Neural cell (in vitro differentiated cells): ENCODE measurements around the gene NHLH1. TPM values are rescaled to one million over a fixed set of nuclear protein-coding genes. Genes with fewer than 3 reads are reported as not detected.

Experiments
- H2AFZ ChIP-seq: fragments of 200-600, 300-800 bp; sonication (generic), shearing (Covaris generic); 2 replicates; pipeline ENCODE4 v1.6.0; 2014; ENCODE audit warnings: low read depth, mild to moderate bottlenecking, antibody characterized with exemption, low read length, moderate library complexity
- H3F3A ChIP-seq: fragments of 200-600 bp; shearing (Covaris generic); 2 replicates; pipeline ENCODE4 v1.6.1; 2016; ENCODE audit warnings: mild to moderate bottlenecking, moderate library complexity, mixed read lengths, antibody characterized with exemption, low read length; ENCODE audit not compliant: insufficient read depth, poor library complexity, severe bottlenecking
- H3K27ac ChIP-seq: fragments of 200-600, 300-800 bp; sonication (generic), shearing (Covaris generic); 2 replicates; pipeline ENCODE4 v1.5.1; 2014; ENCODE audit warnings: mild to moderate bottlenecking, low read length, moderate library complexity
- H3K27me3 ChIP-seq: fragments of 300-800, 200-600 bp; sonication (generic), shearing (Covaris generic); 2 replicates; pipeline ENCODE4 v1.6.0; 2014; ENCODE audit warnings: mild to moderate bottlenecking, low read depth, low read length, moderate library complexity; ENCODE audit not compliant: insufficient read depth
- H3K36me3 ChIP-seq: fragments of 300-800, 200-600 bp; sonication (generic), shearing (Covaris generic); 2 replicates; pipeline ENCODE4 v1.5.1; 2014; ENCODE audit warnings: mild to moderate bottlenecking, antibody characterized with exemption, low read length, moderate library complexity; ENCODE audit not compliant: insufficient read depth
- H3K4me2 ChIP-seq: fragments of 300-800, 200-600 bp; sonication (generic), shearing (Covaris generic); 2 replicates; pipeline ENCODE4 v1.6.0; 2014; ENCODE audit warnings: mild to moderate bottlenecking, low read length
- H3K4me3 ChIP-seq: fragments of 300-800, 200-600 bp; sonication (generic), shearing (Covaris generic); 2 replicates; pipeline ENCODE4 v1.5.1; 2014; ENCODE audit warnings: mild to moderate bottlenecking, low read length, moderate library complexity
- H3K79me2 ChIP-seq: fragments of 200-600 bp; shearing (Covaris generic); replicated peaks from 2 replicates; pipeline ENCODE4 v1.6.0; 2014; ENCODE audit warnings: mild to moderate bottlenecking, low read length, moderate library complexity; ENCODE audit not compliant: insufficient read depth
- H3K9ac ChIP-seq: fragments of 300-800, 200-600 bp; sonication (generic), shearing (Covaris generic); 2 replicates; pipeline ENCODE4 v1.6.1; 2016; ENCODE audit warnings: mild to moderate bottlenecking, low read length, mixed read lengths
- H3K9me2 ChIP-seq: fragments of 200-600 bp; shearing (Covaris generic); 2 replicates; pipeline ENCODE4 v1.6.1; 2016; ENCODE audit warnings: mild to moderate bottlenecking, low read length, mixed read lengths; ENCODE audit not compliant: insufficient read depth
- H3K9me3 ChIP-seq: fragments of 200-600, 300-800 bp; sonication (generic), shearing (Covaris generic); 2 replicates; pipeline ENCODE4 v1.6.1; 2016; ENCODE audit warnings: mild to moderate bottlenecking, mixed run types, low read length, moderate library complexity, mixed read lengths
- H4K20me1 ChIP-seq: fragments of 200-600 bp; shearing (Covaris generic); 2 replicates; pipeline ENCODE4 v1.6.1; 2016; ENCODE audit warnings: mild to moderate bottlenecking, mixed run types; ENCODE audit not compliant: insufficient read depth
- CTCF ChIP-seq: fragments of 450-650 bp; IDR thresholded peaks from 2 replicates; pipeline ENCODE4 v1.5.1; 2014; ENCODE audit warnings: antibody characterized with exemption, mild to moderate bottlenecking, moderate library complexity; ENCODE audit not compliant: poor library complexity, severe bottlenecking
- EP300 ChIP-seq: fragments of 450-650 bp; conservative IDR thresholded peaks from 2 replicates; pipeline ENCODE4 v1.6.1; 2014; ENCODE audit warnings: antibody characterized with exemption, mild to moderate bottlenecking, moderate library complexity; ENCODE audit not compliant: poor library complexity, severe bottlenecking
- EZH2 ChIP-seq: fragments of 200-600, 300-800 bp; shearing (Covaris generic), sonication (generic); IDR thresholded peaks from 2 replicates; pipeline ENCODE4 v1.6.1; 2014; ENCODE audit warnings: antibody characterized with exemption, low read length, borderline replicate concordance, mild to moderate bottlenecking; ENCODE audit not compliant: insufficient read depth, poor library complexity, severe bottlenecking
- MXI1 ChIP-seq: fragments of 450-650 bp; conservative IDR thresholded peaks from 2 replicates; pipeline ENCODE4 v1.6.1; 2014; ENCODE audit warnings: antibody characterized with exemption, mild to moderate bottlenecking; ENCODE audit not compliant: poor library complexity, severe bottlenecking
- POLR2AphosphoS5 ChIP-seq: IDR thresholded peaks from 2 replicates; pipeline ENCODE4 v1.6.1; 2012
- RAD21 ChIP-seq: fragments of 450-650 bp; conservative IDR thresholded peaks from 2 replicates; pipeline ENCODE4 v1.6.1; 2014; ENCODE audit warnings: antibody characterized with exemption, mild to moderate bottlenecking, moderate library complexity
- REST ChIP-seq: IDR thresholded peaks from 2 replicates; pipeline ENCODE4 v1.6.1; 2012; ENCODE audit warnings: borderline replicate concordance
- SMC3 ChIP-seq: fragments of 450-650 bp; conservative IDR thresholded peaks from 2 replicates; pipeline ENCODE4 v1.6.1; 2014; ENCODE audit warnings: antibody characterized with exemption, mild to moderate bottlenecking, moderate library complexity; ENCODE audit not compliant: poor library complexity
- TAF1 ChIP-seq: IDR thresholded peaks from 2 replicates; pipeline ENCODE4 v1.6.1; 2012; ENCODE audit warnings: low read depth
- polyA plus RNA-seq: library from polyadenylated mRNA; depleted of rRNA; stranded (reverse); fragments of >200 nt; gene quantifications from 2 replicates; pipeline ENCODE4 v1.2.3, GENCODE V29; 2014

Gene NHLH1
- polyA plus RNA-seq, 1 donor from 2014 or later = 0.11 TPM

- H3K27me3 ChIP-seq = no peaks in the 10 kb centered on the region
- no peaks in the 10 kb centered on the region for H3K9me2 ChIP-seq
- H4K20me1 ChIP-seq = no peaks in the 10 kb centered on the region
- no peak overlapping the region for H3K4me3 ChIP-seq
- TF ChIP-seq MXI1 (no peak), SMC3 (no peak), RAD21 (no peak), CTCF (no peak), EP300 (no peak), EZH2 (no peak), TAF1 (no peak), POLR2AphosphoS5 (no peak), REST (no peak)
- H3K27ac ChIP-seq = no peak overlapping the region
- no peaks in the 10 kb centered on the region for H3K79me2 ChIP-seq
- H3K9me3 ChIP-seq = no peaks in the 10 kb centered on the region
- no peak overlapping the region for H2AFZ ChIP-seq
- H3K9ac ChIP-seq = no peak overlapping the region
- no peaks in the 10 kb centered on the region for H3K36me3 ChIP-seq
- H3K4me2 ChIP-seq = no peak overlapping the region
- H3F3A ChIP-seq = no peaks in the 10 kb centered on the region
Measured at GRCh38 chr1:160369087-160369486, 2.2 kb downstream of the NHLH1 start.

GRCh38 chr1:160370561-160371345 lies 3.9 kb downstream of the NHLH1 start:
- Histone ChIP-seq H3K4me3 (no peak overlapping the region), H3K79me2 (no peaks in the 10 kb centered on the region), H3F3A (no peaks in the 10 kb centered on the region), H3K9ac (no peak overlapping the region), H3K36me3 (no peaks in the 10 kb centered on the region), H2AFZ (no peak overlapping the region), H3K27me3 (no peaks in the 10 kb centered on the region), H3K9me2 (no peaks in the 10 kb centered on the region), H3K9me3 (no peaks in the 10 kb centered on the region), H3K27ac (no peak overlapping the region), H3K4me2 (no peak overlapping the region), H4K20me1 (no peaks in the 10 kb centered on the region)
- TF ChIP-seq EZH2 = no peak
- no peak for TF ChIP-seq EP300
- no peak for TF ChIP-seq CTCF
- no peak for TF ChIP-seq RAD21
- TF ChIP-seq SMC3 = no peak
- TF ChIP-seq REST = no peak
- no peak for TF ChIP-seq POLR2AphosphoS5
- TF ChIP-seq TAF1 = no peak
- TF ChIP-seq MXI1 = no peak
